Measurements from ENCODE around the gene MMEL1. TPM values are rescaled to one million over a fixed set of nuclear protein-coding genes. Genes with fewer than 3 reads are reported as not detected.
"Not testable (repeated sequence)": the region's sequence is repeated elsewhere in the genome, so short reads cannot be mapped to it uniquely, and the experiment has no call there.

MMEL1 gene, protein sequence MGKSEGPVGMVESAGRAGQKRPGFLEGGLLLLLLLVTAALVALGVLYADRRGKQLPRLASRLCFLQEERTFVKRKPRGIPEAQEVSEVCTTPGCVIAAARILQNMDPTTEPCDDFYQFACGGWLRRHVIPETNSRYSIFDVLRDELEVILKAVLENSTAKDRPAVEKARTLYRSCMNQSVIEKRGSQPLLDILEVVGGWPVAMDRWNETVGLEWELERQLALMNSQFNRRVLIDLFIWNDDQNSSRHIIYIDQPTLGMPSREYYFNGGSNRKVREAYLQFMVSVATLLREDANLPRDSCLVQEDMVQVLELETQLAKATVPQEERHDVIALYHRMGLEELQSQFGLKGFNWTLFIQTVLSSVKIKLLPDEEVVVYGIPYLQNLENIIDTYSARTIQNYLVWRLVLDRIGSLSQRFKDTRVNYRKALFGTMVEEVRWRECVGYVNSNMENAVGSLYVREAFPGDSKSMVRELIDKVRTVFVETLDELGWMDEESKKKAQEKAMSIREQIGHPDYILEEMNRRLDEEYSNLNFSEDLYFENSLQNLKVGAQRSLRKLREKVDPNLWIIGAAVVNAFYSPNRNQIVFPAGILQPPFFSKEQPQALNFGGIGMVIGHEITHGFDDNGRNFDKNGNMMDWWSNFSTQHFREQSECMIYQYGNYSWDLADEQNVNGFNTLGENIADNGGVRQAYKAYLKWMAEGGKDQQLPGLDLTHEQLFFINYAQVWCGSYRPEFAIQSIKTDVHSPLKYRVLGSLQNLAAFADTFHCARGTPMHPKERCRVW
- polyA plus RNA-seq (2013) = 0.65 and 0.66 TPM in 2 replicates

DNA sequence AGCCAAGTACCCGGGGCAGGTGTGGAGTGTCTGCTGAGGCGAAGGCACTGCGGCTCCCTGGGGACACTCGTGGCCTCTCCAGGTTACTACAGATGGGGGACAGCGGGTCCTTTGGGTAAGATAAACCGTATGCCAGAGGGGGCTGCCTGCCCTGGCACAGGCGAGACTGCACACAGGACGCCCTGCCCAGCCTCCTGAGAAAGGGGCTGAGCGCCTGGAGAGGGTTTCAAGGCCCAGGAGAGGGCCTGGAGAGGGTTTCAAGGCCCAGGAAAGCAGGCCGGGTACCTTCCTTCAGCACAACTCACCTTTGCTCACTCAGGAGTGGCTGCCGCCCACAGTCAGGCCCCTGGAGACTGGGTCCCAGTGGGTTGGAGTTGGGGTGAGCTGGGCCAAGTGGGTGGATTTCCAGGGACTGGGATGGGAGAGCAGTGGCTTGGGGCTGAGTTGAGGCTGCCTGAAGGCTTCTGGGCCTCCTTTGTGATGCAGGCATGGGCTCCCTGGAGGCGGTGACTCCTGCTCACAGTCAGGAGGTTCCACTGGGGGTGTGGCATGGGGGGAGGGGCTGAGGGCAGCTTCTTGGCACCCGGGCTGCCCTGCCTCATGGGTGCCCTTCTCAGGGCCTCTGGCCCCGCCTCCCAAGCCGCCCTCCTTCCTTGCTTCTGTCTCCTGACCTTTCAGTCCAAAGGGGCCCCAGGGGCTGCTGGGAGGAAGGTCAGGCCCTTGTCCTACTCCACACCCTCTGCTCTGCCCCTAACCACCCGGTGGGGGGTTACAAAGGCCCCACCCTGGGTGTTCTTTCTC is at the start of gene MMEL1:
TSS of gene MMEL1 (minus strand) at position 456 of the 801 bp plus-strand sequence. CDS start 3,532 bp downstream, outside the sequence.
- Histone ChIP-seq H3K9me3 (ENCODE audit: insufficient read depth, low read depth, low read length) (peaks cover 30% of the 10 kb centered on the region), H3K4ac (ENCODE audit: low read depth, low read length) (no peak within 1 kb of the TSS), H3K79me1 (ENCODE audit: low read length) (no peaks in the 10 kb centered on the region), H3K9ac (ENCODE audit: low read length) (no peak within 1 kb of the TSS), H3K27ac (ENCODE audit: low read depth, low read length) (no peak within 1 kb of the TSS), H2AK5ac (ENCODE audit: low read length) (no peak within 1 kb of the TSS), H2BK120ac (ENCODE audit: insufficient read depth, low read length, poor library complexity) (no peak within 1 kb of the TSS), H3K4me1 (ENCODE audit: control insufficient read depth in 1 of 2, insufficient read depth in 2 of 2, low read length in 2 of 2) (no peaks in the 10 kb centered on the region), H2BK5ac (ENCODE audit: low read depth, low read length, poor library complexity) (no peak within 1 kb of the TSS), H4K91ac (ENCODE audit: low read depth, low read length) (no peak within 1 kb of the TSS), H3K14ac (ENCODE audit: low read length) (no peak within 1 kb of the TSS), H3K18ac (ENCODE audit: low read length) (no peak within 1 kb of the TSS), H4K12ac (ENCODE audit: low read depth, low read length) (no peak within 1 kb of the TSS), H4K8ac (ENCODE audit: low read depth, low read length) (no peak within 1 kb of the TSS), H3K4me2 (ENCODE audit: low read length) (no peak within 1 kb of the TSS), H3K27me3 (ENCODE audit: insufficient read depth, low read length) (peaks cover 24% of the 10 kb centered on the region), H2AFZ (ENCODE audit: insufficient read depth, low read length, poor library complexity) (no peak within 1 kb of the TSS), H3K4me3 (ENCODE audit: low read depth, low read length) (no peak within 1 kb of the TSS), H2BK12ac (ENCODE audit: low read length) (no peak within 1 kb of the TSS), H3K23ac (ENCODE audit: low read length) (no peak within 1 kb of the TSS), H3K36me3 (ENCODE audit: control insufficient read depth in 1 of 2, insufficient read depth in 2 of 2, low read length in 2 of 2) (no peaks in the 10 kb centered on the region), H3K79me2 (ENCODE audit: control insufficient read depth, insufficient read depth, low read length, poor library complexity) (no peaks in the 10 kb centered on the region)
- no CpG with 5 or more reads among the region's 16 CpGs for WGBS (ENCODE audit: extremely low coverage, insufficient coverage, insufficient read length)
- DNase-seq = no peak

- not testable (repeated sequence) for H3K23ac ChIP-seq (ENCODE audit: low read length); H3K18ac ChIP-seq (ENCODE audit: low read length); H3K27ac ChIP-seq (ENCODE audit: low read depth, low read length); H4K91ac ChIP-seq (ENCODE audit: low read depth, low read length); H2BK120ac ChIP-seq (ENCODE audit: insufficient read depth, low read length, poor library complexity); H3K14ac ChIP-seq (ENCODE audit: low read length); H3K9me3 ChIP-seq (ENCODE audit: insufficient read depth, low read depth, low read length); H2BK12ac ChIP-seq (ENCODE audit: low read length); H3K36me3 ChIP-seq (ENCODE audit: control insufficient read depth in 1 of 2, insufficient read depth in 2 of 2, low read length in 2 of 2); H3K4me3 ChIP-seq (ENCODE audit: low read depth, low read length); H3K27me3 ChIP-seq (ENCODE audit: insufficient read depth, low read length); H3K4me2 ChIP-seq (ENCODE audit: low read length); H3K79me2 ChIP-seq (ENCODE audit: control insufficient read depth, insufficient read depth, low read length, poor library complexity); H2BK5ac ChIP-seq (ENCODE audit: low read depth, low read length, poor library complexity); H3K79me1 ChIP-seq (ENCODE audit: low read length); H4K8ac ChIP-seq (ENCODE audit: low read depth, low read length); H2AK5ac ChIP-seq (ENCODE audit: low read length); H2AFZ ChIP-seq (ENCODE audit: insufficient read depth, low read length, poor library complexity); H3K9ac ChIP-seq (ENCODE audit: low read length); H4K12ac ChIP-seq (ENCODE audit: low read depth, low read length); DNase-seq; H3K4me1 ChIP-seq (ENCODE audit: control insufficient read depth in 1 of 2, insufficient read depth in 2 of 2, low read length in 2 of 2); H3K4ac ChIP-seq (ENCODE audit: low read depth, low read length)
- no CpG with 5 or more reads among the region's 10 CpGs for WGBS (ENCODE audit: extremely low coverage, insufficient coverage, insufficient read length)
Observed at GRCh38 chr1:2676726-2677125, 43.9 kb upstream of the MMEL1 start.

- H3K4me3 ChIP-seq (ENCODE audit: low read depth, low read length); H3K14ac ChIP-seq (ENCODE audit: low read length); H3K4me1 ChIP-seq (ENCODE audit: control insufficient read depth in 1 of 2, insufficient read depth in 2 of 2, low read length in 2 of 2); H4K12ac ChIP-seq (ENCODE audit: low read depth, low read length); H2BK12ac ChIP-seq (ENCODE audit: low read length); H3K79me2 ChIP-seq (ENCODE audit: control insufficient read depth, insufficient read depth, low read length, poor library complexity); H3K9me3 ChIP-seq (ENCODE audit: insufficient read depth, low read depth, low read length); H3K36me3 ChIP-seq (ENCODE audit: control insufficient read depth in 1 of 2, insufficient read depth in 2 of 2, low read length in 2 of 2); H2BK120ac ChIP-seq (ENCODE audit: insufficient read depth, low read length, poor library complexity); H2AFZ ChIP-seq (ENCODE audit: insufficient read depth, low read length, poor library complexity); H4K91ac ChIP-seq (ENCODE audit: low read depth, low read length); H3K27ac ChIP-seq (ENCODE audit: low read depth, low read length); H3K4ac ChIP-seq (ENCODE audit: low read depth, low read length); DNase-seq; H2BK5ac ChIP-seq (ENCODE audit: low read depth, low read length, poor library complexity); H3K27me3 ChIP-seq (ENCODE audit: insufficient read depth, low read length); H4K8ac ChIP-seq (ENCODE audit: low read depth, low read length); H3K18ac ChIP-seq (ENCODE audit: low read length); H3K4me2 ChIP-seq (ENCODE audit: low read length); H3K9ac ChIP-seq (ENCODE audit: low read length); H2AK5ac ChIP-seq (ENCODE audit: low read length); H3K79me1 ChIP-seq (ENCODE audit: low read length); H3K23ac ChIP-seq (ENCODE audit: low read length): not testable (repeated sequence)
- WGBS (ENCODE audit: extremely low coverage, insufficient coverage, insufficient read length) = no CpG with 5 or more reads among the region's 11 CpGs
Observed at GRCh38 chr1:2671656-2672055, 38.8 kb upstream of the MMEL1 start.

DNA sequence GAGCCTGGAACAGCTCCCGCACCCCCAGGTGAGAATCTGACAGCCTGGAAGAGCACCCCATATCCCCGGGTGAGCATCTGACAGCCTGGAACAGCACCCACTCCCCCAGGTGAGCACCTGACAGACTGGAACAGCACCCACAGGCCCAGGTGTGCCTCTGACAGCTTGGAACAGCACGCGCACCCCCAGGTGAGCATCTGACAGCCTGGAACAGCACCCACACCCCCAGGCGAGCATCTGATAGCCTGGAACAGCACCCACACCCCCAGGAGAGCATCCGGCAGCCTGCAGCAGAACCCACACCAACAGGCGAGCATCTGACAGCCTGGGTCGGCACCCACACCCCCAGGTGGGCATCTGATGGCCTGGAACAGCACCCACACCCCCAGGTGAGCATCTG is 27.0 kb upstream of the MMEL1 start:
- H3K79me1 ChIP-seq (ENCODE audit: low read length); H3K36me3 ChIP-seq (ENCODE audit: control insufficient read depth in 1 of 2, insufficient read depth in 2 of 2, low read length in 2 of 2); H2AK5ac ChIP-seq (ENCODE audit: low read length); DNase-seq; H2AFZ ChIP-seq (ENCODE audit: insufficient read depth, low read length, poor library complexity); H3K27me3 ChIP-seq (ENCODE audit: insufficient read depth, low read length); H4K91ac ChIP-seq (ENCODE audit: low read depth, low read length); H3K23ac ChIP-seq (ENCODE audit: low read length); H4K8ac ChIP-seq (ENCODE audit: low read depth, low read length); H3K4me3 ChIP-seq (ENCODE audit: low read depth, low read length); H2BK120ac ChIP-seq (ENCODE audit: insufficient read depth, low read length, poor library complexity); H4K12ac ChIP-seq (ENCODE audit: low read depth, low read length); H2BK12ac ChIP-seq (ENCODE audit: low read length); H3K27ac ChIP-seq (ENCODE audit: low read depth, low read length); H3K9ac ChIP-seq (ENCODE audit: low read length); H2BK5ac ChIP-seq (ENCODE audit: low read depth, low read length, poor library complexity); H3K4me1 ChIP-seq (ENCODE audit: control insufficient read depth in 1 of 2, insufficient read depth in 2 of 2, low read length in 2 of 2); H3K18ac ChIP-seq (ENCODE audit: low read length); H3K4ac ChIP-seq (ENCODE audit: low read depth, low read length); H3K14ac ChIP-seq (ENCODE audit: low read length); H3K79me2 ChIP-seq (ENCODE audit: control insufficient read depth, insufficient read depth, low read length, poor library complexity); H3K4me2 ChIP-seq (ENCODE audit: low read length): not testable (repeated sequence)
- no CpG with 5 or more reads among the region's 8 CpGs for WGBS (ENCODE audit: extremely low coverage, insufficient coverage, insufficient read length)
- peaks cover 16% of the 10 kb centered on the region for H3K9me3 ChIP-seq (ENCODE audit: insufficient read depth, low read depth, low read length)
